GM18517 (cell line): ENCODE data around the gene NTRK1.

Experiments
- ATAC-seq: cut with Tn5 transposase; IDR thresholded peaks from one replicate; pipeline ENCODE4 v1.9.1; 2021; ENCODE audit warnings: mild to moderate bottlenecking, moderate library complexity; ENCODE audit not compliant: unreplicated experiment

NTRK1 gene

DNA sequence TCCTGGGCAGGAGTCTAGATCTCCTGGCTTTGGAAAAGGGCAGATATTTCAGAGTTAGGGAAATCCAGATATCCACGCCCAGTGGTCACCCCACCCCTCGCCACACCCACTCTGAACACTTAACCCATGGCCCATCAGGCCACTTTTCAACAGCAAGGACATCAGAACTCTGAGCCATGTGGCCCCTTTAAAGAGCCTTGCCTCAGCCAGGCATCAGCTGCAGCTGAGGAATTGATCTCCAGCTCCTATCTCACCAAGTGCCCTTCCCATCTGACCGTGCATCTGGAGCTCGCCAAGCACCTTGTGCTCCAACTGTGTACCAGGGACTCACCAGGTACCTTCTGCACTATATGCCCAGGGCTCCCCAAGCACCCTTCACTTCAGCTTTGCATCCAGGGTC is 23.8 kb upstream of the NTRK1 start:
- ATAC-seq, result no peak

DNA sequence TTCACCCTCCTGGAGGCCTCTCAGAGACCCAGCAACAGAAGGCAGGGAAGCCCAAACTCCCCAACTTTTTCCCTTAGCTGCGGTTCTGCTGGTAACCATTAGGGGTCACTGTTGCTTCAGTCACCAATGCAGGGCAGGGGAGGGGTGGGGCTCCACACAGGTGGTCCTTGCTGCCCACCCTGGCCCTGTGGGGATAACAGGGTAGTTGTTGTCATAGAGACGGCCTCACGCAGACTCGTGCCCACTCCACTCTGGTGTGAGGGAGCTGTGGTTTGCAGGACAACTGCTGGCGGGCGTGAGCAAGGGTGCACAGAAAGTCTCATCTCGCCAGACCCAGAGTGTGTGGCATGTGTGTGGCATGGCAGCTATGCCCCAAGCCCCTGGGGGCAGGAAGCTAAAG is 21.7 kb upstream of the NTRK1 start:
- no peak for ATAC-seq

DNA sequence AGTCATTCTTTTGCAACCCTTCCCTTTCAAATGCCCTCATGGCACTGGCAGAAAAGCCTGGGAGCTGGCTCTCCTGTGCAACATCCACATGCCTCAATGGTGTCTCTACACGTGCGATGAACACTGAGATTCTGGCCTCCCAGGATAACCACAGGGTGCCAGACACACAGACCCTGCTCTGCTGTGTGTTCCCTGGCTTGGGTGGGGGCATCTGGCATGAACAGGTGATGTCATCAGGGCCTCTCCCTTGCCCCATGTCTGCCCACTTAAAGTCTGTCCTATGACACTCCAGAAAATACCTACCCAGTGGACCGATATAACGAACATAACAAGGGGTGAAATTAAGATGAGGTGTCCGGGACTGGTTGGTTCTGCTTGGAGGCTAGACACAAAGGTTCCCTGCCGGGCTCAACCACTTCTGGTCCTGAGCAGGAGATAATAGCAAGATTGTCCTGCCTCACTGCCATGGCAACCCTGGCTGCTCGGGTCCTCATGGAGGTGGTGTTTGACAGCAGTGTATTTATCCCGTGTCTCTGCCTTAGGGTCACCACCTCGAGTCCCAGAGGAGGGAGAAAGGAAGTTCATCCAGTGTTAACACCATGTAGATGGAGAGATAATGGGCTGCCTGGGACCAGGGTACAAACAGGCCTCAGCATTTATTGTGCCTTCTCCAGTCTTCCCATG is 21.1 kb upstream of the NTRK1 start:
- ATAC-seq, result no peak

DNA sequence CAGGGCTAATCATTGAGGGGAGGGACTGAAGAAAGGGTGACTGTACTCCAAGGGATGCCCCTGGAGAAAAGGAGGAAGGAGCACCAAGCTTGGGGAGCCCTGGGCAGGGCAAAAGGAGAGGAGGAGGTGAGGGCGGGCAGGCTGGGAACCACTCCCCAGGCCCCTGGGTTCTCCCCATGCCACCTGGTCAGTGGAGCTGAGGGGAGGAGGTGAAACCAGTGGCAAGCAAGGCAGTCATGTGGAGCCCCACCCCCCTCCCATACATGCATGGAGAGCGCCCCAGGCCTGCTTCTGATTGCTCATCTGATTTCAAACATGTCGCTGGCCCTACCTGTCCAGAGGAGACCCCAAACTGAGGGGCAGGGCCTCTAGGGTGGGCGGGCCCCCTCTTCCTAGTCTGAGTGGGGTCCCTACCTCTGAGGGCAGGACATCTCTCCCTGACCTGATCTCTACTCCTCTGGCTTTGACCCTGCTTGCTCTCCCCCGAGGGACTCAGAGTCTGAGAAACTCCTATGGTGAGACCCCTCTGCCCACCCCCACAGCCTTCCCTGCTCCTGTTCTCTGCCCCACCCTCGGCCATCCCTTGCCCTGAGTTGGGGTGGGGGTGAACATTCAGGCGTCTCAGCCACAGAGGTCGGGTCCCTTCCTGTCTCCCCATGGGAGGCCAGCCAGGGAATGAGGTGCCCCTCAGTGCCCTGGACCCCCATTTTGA is 20.3 kb upstream of the NTRK1 start:
- no peak for ATAC-seq

DNA sequence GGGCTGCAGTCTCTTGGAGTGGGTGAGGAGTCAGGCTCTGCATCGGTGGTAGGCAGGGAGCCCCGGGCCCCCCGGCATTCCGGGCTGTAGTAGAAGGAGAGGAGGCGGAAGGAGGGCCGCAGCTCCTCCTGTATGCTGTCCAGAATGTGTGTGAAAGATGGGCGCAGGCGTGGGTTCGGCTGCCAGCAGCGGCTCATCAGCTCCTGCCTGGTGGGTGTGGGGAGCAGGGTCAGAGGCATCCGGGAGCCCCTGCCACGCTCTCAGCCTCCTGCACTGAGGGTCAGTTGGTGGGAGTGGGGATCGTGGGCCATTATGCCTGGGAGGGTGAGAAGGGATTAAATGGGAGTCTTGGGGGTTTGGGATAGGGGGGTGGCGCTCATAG is 19.8 kb upstream of the NTRK1 start:
- no peak for ATAC-seq

DNA sequence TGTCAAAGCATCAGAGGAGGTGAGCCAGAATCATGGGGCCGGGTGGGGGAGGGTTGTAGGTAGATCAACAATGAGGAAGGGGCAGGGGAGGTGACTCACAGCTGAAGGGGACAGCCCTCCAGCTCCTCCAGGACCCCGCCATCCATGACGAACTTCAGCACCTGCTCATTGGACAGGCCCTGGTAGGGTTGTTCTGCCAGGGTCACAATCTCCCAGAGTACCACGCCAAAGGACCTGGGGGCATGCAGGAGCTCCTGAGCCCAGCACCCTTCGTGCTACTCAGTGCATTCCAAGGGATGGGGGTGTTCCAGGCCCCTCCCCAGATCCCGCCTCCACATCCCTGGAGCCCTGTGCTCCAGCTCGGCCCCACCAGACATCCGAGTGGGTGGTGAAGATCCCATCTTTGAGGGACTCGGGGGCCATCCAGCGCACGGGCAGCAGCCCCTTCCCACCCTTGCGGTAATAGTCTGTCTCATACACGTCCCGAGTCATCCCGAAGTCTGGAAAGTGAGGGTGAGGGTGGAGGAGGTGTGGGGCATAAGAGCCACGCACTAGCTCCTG is 19.3 kb upstream of the NTRK1 start:
- ATAC-seq, result no peak

DNA sequence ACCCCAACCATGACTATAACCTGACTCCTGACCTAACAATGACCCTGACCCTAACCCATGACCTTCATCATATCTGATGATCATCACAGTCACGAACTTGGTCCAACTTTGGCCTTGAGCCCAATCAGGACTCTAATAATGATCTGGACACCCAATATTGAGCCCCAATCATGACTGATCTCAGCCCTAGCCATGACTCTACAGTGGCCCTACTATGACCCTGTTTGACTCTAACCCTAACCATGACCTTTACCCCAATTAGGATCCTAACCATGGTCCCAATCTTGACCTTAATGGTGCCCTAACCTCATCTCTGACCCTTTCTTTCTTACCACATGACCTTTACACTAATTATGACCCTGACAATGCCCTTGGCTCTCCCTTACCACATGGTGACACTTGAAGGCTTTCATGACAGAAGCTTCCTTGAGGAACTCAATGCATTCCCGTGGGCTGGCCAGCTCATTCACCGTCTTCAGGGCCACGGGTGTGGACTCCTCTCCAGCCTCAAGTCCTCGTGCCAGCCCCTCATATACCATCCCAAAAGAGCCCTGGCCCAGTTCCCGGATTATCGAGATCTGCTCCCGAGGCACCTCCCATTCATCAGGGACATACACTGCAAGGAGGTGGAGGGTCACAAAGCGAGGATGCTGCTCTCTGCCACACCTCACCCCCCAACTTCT is 17.9 kb upstream of the NTRK1 start:
- no peak for ATAC-seq

DNA sequence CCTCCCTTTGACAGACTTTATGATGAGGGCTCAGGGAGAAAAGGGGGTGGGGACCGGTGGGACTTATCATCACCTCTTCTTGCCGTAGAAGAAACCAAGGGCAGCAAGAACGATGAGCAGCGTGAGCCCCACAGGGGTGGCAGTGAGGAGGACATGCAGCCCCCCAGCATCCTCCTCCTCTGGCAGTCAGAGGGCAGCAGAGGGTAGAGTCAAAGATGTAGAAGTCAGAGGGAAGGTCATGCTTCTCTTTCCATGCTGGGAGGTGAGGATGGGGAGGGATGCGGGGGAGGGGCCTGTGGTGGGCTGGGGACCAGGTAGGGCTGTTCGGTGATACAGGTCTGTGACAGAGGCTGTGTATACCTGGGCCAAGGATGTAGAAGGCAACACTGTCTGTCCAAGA is 16.6 kb upstream of the NTRK1 start:
- ATAC-seq, result no peak

DNA sequence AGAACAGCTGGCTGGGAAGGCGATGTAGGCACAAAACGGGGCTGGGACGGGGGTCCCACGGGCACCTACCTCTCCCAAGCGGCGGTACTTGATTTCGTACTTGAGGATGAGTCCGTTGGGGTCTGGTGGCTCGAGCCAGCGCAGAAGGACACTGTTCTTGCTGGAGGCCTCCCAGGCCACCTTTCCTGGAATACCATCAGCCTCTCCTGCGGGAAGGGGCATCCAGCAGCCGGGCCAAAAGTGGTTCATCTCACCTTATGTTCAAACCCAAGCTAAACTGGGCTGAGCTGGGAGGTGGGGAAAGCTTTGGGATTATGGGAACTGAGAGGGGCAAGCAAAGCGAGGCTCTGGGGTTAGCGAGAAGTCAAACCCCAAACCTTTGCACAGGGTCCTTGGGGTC is 16.0 kb upstream of the NTRK1 start:
- ATAC-seq, result no peak

DNA sequence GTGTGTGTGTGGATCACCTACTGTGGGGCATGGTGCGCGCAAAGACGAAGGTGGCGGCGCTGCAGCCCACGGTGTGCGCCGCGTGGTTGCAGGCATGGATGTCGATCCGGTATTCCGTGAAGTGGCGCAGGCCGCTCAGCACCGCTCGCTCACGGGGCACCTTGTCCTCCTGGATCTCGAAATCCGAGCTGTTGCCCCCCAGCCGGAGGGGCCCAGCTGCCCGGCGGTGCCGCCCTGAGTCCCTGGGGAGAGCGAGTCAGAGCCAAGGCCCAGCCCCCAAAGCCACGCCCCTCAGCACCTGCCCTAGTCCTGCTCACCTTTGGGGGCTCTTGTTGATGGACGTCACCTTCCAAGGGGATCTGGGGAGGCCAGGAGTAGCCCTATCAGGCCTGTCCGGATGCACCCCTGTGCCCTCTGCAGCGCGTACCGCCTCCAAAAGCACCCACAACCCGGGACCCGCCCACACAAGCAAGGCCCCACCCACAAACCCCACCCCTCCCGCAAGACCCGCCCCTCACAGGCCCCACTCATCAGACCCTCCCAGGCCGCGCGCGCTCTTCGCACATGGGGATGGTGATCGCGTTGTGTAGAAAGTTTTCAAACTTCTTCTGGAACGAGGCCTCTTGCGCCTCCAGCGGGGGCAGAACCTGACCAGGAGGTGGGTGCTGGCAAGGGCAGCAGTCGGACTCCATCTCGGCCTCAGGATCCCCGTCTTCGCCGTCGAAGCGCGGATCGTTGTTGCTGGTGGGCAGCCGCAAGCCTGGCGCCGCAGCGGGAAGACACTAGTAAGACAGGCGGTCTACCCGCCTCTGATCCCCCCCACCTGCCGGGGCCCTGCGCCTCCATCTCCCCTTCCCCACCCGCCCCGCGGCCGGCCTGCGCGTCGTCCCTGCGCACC is 15.4 kb upstream of the NTRK1 start:
- ATAC-seq, result no peak

DNA sequence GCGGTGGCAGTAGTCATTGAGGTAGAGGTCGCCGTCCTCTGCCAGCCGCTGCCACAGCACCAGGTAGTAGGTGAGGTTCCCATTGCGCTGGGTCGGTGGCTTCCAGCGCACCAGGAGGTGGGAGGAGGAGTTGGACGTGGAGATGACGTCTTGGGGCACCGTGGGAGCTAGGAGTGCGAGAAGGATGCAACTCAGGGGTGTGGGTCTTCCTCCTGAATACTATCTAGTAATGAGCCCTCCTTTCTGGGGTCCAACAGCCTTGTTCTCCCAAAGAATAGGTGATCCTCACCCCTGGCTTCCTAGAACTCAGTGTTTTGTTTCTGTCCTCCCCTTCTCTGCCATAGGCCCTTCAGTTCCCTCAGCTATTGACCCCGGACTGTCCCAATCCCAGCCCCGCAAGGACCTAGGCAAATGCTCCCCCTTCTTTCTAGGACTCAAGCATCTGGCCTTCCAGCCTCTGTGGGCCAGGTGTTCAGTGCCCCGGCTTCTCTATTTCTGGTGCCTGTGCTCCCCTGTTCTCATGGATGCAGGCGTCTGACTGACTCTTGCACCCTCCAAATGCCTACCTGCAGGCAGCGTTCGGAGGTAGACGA is 14.6 kb upstream of the NTRK1 start:
- ATAC-seq, result no peak

DNA sequence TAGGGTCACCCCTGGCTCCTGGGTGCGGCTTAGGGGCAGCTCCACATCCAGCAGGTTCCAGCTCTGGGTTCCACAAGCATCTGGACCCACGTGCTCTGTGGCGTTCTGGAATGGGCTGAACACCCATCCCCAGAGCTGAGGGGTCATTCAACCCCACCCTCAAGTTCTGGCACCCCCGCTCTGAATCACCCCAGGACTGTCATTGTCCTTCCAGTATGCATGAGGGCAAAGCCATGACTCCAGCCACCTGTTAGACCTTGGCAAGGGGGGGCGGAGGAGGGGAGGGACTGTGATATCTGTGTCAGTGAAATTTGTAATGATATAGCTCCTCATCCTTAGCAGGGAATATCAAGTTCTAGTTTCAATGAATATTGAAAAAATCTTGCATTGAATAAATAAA is 14.0 kb upstream of the NTRK1 start:
- ATAC-seq, result no peak

DNA sequence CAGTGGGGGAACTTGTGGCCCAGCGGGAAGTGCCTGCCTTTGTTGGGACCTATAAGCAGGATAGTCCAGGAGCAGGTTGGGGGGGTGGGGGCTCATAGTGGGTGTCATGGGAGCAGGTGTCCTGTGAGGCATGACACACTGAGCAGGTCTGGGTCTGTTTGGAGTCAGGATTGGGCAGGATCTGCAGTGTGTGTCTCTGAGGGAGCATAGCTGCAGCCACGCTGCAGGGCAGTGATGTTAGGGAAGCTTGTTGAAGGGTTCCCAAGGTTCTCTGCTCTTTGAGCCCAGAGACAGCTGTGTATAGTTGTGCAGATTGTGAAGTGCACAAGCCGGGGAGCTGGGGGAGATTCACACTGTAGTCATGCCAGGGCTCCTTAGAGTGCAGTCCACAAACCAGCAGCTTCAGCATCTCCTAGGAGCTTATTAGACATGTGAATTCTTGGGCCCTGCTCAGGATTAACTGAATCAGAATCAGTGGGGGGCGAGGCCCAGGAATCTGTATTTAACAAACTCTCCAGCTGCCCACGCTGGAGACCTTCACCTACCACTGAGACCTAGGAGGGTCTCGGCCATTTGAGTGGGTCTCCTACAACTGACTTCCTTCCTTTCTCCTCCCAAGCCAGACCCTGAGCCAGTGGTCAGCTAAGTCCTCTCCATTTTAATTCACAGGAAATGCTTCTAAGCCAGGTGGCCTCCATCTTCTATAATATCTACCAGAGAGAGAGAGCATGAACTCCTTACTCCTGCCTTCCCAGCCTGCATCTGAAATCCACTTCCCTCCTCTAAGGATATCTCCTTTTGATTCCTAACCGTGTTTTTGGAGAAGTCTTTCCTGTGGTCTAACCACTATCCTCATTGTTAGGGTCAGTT is 12.8 kb upstream of the NTRK1 start:
- ATAC-seq, result no peak

DNA sequence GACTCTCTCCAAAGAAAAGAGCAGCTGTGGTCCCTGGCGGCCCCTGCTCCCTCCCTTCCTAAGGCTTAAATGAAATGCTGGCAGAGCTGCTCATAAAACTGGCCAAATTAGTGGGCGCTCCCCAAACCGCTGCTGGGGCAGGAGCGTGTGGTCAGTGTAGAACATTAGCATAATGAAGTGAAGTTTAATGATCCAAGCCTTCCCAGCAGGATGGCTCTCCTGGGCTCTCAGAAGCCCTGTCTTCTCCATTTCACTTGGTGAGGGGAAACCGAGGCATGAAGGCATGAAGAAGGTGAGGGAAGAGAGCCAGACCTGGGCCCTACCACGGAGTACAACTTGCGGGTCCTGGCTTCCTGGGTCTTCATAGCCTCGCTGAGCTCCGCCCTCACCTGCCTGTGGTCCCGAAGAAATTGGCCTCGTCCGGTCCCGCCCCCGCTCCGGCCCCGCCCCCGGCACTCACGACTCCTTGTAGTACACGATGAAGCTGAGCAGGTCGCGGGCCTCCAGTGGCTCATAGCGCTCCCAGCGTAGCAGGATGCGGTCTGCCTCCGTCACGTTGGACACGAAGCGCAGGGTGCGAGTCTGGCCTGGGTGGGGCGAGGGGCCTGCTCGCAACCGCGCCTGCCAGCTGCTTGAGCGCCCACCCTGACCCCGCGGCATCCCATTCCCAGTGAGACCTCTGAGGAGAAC is 12.1 kb upstream of the NTRK1 start:
- no peak for ATAC-seq

DNA sequence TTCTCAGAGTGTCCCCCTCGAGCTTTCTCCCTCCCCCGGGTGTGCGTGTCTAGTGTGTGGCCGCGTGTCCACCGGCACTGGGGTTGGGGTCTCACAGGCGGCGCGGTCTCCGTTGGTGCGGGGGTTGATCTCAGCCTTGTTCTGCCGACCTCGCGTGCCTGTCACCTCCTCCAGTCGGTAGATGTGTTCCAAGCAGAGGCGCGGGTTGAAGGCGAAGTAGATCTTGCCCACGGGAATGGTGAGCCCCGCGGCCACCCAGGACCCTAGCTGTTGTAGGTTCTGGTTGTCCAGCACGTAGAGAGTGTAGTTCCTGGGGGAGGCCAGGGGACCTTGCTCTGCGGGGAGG is 11.5 kb upstream of the NTRK1 start:
- no peak for ATAC-seq

DNA sequence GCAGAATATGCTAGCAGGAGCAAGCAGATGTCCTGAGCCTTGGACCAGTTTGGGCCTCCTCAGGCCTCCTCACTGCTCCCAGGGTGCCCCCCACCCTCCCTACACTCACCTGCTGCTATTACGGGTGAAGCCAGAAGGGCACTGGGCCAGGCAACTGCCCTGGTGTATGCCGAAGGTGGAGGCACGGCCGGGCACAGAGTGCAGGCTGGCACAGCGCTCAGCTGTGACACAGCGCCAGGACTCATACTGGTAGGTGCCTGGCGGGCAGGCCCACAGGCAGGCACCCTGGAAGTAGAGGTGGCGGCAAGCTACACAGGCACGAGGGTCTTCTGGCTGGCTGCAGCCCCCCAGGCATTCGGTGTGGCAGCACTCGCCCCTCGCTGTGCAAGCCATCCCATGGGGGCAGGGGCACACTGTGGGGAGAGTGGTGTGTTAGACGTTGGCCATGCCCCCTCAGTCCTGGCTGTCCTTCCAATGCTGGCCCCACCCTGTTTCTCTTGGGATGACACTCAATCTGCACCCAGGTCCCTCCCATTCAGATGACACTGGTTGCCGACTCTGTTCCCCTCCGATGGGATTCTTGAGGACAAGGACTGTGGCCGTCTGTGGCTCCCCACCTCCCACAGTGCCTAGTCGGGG is 8.8 kb upstream of the NTRK1 start:
- no peak for ATAC-seq

DNA sequence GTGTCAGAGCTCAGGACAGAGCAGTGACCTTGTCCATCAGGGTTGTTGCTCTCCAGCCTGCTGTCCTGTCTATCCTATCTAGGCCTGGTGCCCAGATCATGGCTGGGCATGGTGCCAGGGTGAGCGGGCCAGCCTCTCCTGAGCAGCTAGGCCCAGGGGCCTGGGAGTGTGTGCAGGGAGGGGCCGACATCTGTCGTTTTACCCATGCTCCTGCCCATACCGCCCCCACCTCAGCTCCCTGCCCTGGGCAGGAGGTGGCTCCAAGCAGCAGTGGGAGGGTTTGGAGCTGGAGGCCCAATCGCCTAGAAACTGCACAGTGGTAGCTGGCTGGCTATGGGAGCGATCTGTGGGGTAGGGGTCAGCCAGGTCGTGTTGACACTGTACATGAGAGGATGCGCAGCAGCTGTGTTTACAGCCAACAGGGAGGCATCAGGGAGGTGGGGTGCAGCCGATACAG is 8.2 kb upstream of the NTRK1 start:
- no peak for ATAC-seq

DNA sequence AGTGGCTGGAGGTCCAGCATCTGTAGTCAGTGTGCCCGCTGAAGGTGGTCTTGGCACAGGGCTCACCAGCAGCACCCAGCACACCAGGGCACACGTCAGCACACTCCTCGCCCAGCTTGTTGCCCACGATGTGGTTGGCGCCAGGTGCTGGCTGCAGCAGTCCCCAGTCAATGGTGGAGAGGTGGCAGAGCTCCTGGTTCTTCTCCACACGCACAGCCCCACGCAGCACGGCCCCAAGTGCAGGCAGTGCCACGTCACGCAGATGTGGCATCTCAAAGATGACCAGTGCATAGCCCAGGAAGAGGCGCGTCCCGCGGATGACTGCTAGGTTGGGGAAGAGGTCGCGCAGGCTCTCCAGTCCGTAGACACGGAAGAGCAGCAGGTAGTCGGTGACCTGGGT is 6.9 kb upstream of the NTRK1 start:
- ATAC-seq, result no peak

DNA sequence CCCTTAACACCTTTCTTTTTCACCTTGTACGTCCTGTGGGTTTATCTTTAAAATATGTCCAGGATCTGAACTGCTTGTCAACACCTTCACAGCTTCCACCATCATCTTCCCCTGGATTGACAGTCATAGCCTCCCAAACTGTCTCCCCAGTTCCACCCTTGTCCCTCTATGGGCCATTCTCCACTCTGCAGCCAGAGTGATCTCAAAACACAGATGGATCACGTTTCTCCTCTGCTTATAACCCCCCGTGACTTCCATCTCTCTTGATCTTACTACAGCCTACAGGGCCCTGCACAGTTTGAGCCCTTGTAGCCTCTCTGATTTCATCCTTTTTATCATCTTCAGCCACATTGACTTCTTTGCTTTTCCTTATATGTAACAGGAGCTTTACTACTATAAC is 6.0 kb upstream of the NTRK1 start:
- no peak for ATAC-seq
